A549 (cell line): Measurements from ENCODE around the gene CADM2.

Experiments
- EP300 ChIP-seq, 2 experiments: fragments of >200 bp; sonication (Bioruptor Twin); formaldehyde crosslinking; IDR thresholded peaks; 2 replicates in 1 of 2; 3 replicates in 1 of 2; pipeline ENCODE4 v1.6.1; 2016 to 2017
- TF ChIP-seq, protein P1 (sequence below): fragments of >200 bp; sonication (Bioruptor Twin); formaldehyde crosslinking; IDR thresholded peaks from 3 replicates; pipeline ENCODE4 v1.5.1; 2016

DNA sequence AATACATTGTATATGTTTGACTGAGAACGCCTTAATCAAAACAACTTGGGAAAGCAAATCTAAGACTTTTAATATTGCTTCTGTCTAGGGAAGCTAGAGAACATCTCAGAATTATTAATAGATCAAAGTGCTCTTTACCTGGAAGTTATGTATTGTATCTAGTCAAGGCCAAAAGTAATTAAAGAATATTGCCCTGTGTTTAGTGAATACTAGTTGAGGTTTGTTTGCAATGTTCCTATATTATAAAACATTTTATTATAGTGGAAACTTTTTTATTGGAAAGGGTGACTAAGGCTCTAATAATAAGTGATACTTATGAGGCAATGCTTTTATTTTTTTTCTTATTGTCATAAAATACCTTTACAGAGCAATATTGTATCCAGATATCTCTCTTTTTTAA, 118.2 kb downstream of the CADM2 start:
- TF ChIP-seq, protein P1, sequence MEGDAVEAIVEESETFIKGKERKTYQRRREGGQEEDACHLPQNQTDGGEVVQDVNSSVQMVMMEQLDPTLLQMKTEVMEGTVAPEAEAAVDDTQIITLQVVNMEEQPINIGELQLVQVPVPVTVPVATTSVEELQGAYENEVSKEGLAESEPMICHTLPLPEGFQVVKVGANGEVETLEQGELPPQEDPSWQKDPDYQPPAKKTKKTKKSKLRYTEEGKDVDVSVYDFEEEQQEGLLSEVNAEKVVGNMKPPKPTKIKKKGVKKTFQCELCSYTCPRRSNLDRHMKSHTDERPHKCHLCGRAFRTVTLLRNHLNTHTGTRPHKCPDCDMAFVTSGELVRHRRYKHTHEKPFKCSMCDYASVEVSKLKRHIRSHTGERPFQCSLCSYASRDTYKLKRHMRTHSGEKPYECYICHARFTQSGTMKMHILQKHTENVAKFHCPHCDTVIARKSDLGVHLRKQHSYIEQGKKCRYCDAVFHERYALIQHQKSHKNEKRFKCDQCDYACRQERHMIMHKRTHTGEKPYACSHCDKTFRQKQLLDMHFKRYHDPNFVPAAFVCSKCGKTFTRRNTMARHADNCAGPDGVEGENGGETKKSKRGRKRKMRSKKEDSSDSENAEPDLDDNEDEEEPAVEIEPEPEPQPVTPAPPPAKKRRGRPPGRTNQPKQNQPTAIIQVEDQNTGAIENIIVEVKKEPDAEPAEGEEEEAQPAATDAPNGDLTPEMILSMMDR: no peak
- TF ChIP-seq EP300 (IDR thresholded peaks at IDR 0.05): no peak
